SK-N-SH (cell line): ENCODE results near the gene ABI1. TPM values are rescaled to one million over a fixed set of nuclear protein-coding genes. Genes with fewer than 3 reads are reported as not detected.

Experiments
- CTCF ChIA-PET: fragments of 300-600, 350-600 bp; formaldehyde crosslinking; extraction: SDS; loops from one replicate; lab custom pipeline; 2021; lab: Yijun Ruan, JAX
- POLR2A ChIA-PET: fragments of 350-600 bp; sonication (Branson Sonifier 250); formaldehyde crosslinking; extraction: SDS; loops from one replicate; lab custom pipeline; 2020; ENCODE audit warnings: antibody characterized with exemption, inconsistent platforms; lab: Yijun Ruan, JAX
- DNase-seq: peaks from one replicate; pipeline ENCODE4 v3.0.0; 2012
- H2AFZ ChIP-seq: fragments of 200-600 bp; sonication (generic); 2 replicates; pipeline ENCODE4 v1.8.1; 2016; ENCODE audit warnings: antibody characterized with exemption, mild to moderate bottlenecking, low read depth
- H3F3A ChIP-seq: fragments of 200-600 bp; sonication (generic); replicated peaks from 2 replicates; pipeline ENCODE3; 2016; ENCODE audit warnings: antibody characterized with exemption, mild to moderate bottlenecking; ENCODE audit not compliant: insufficient read depth
- H3K27ac ChIP-seq, 2 experiments: fragments of 200-500 bp in 1 of 2; fragments of 200-600 bp in 1 of 2; sonication (Bioruptor generic) in 1 of 2; sonication (generic), shearing (Covaris generic) in 1 of 2; 2 replicates each; pipeline versions ENCODE4 v1.5.1 to v1.6.1; 2014 to 2016; ENCODE audit warnings: low read depth in 2 of 2, inconsistent platforms in 1 of 2, low read length in 1 of 2, mild to moderate bottlenecking in 1 of 2, mixed read lengths in 1 of 2
- H3K27me3 ChIP-seq: fragments of 200-600 bp; sonication (generic), shearing (Covaris generic); 2 replicates; pipeline ENCODE4 v1.6.1; 2016; ENCODE audit warnings: mixed run types; ENCODE audit not compliant: insufficient read depth
- H3K36me3 ChIP-seq, 2 experiments: fragments of 200-500 bp in 1 of 2; fragments of 200-600 bp in 1 of 2; sonication (Bioruptor generic) in 1 of 2; sonication (generic) in 1 of 2; replicated peaks in 1 of 2; 2 replicates each; pipeline versions ENCODE3 to v1.5.1; 2014 to 2016; ENCODE audit warnings: low read length in 1 of 2, mild to moderate bottlenecking in 1 of 2; ENCODE audit not compliant: insufficient read depth in 2 of 2, control insufficient read depth in 1 of 2
- H3K4me1 ChIP-seq, 2 experiments: fragments of 200-500 bp in 1 of 2; fragments of 200-600 bp in 1 of 2; sonication (Bioruptor generic) in 1 of 2; sonication (generic), shearing (Covaris generic) in 1 of 2; 2 replicates each; pipeline versions ENCODE4 v1.5.1 to v1.6.1; 2014 to 2016; ENCODE audit warnings: low read depth in 1 of 2, low read length in 1 of 2, mixed run types in 1 of 2; ENCODE audit not compliant: insufficient read depth in 2 of 2, control insufficient read depth in 1 of 2
- H3K4me2 ChIP-seq: fragments of 200-600 bp; sonication (generic), shearing (Covaris generic); 2 replicates; pipeline ENCODE4 v1.6.1; 2017; ENCODE audit warnings: mixed run types
- H3K4me3 ChIP-seq, 2 experiments: fragments of 200-500 bp in 1 of 2; fragments of 200-600 bp in 1 of 2; sonication (Bioruptor generic) in 1 of 2; sonication (generic), shearing (Covaris generic) in 1 of 2; 2 replicates each; pipeline versions ENCODE4 v1.5.1 to v1.8.1; 2014 to 2016; ENCODE audit warnings: low read depth in 2 of 2, inconsistent platforms in 1 of 2, low read length in 1 of 2, mild to moderate bottlenecking in 1 of 2, mixed read lengths in 1 of 2, moderate library complexity in 1 of 2
- H3K79me2 ChIP-seq: fragments of 200-600 bp; sonication (generic); 2 replicates; pipeline ENCODE4 v1.8.1; 2017; ENCODE audit warnings: mild to moderate bottlenecking; ENCODE audit not compliant: insufficient read depth
- H3K9ac ChIP-seq: fragments of 200-600 bp; sonication (generic); 2 replicates; pipeline ENCODE4 v1.6.1; 2017; ENCODE audit warnings: mixed run types
- H3K9me2 ChIP-seq: fragments of 200-600 bp; sonication (generic); 2 replicates; pipeline ENCODE4 v1.6.1; 2017; ENCODE audit warnings: mixed run types
- H3K9me3 ChIP-seq: fragments of 200-600 bp; sonication (generic); 2 replicates; pipeline ENCODE4 v1.6.1; 2017; ENCODE audit warnings: mixed run types, mild to moderate bottlenecking, moderate library complexity
- H4K20me1 ChIP-seq: fragments of 200-600 bp; sonication (generic); 2 replicates; pipeline ENCODE4 v1.6.1; 2017; ENCODE audit warnings: mild to moderate bottlenecking, mixed run types; ENCODE audit not compliant: insufficient read depth
- EP300 ChIP-seq, 2 experiments: IDR thresholded peaks; 2 replicates each; pipeline versions ENCODE4 v1.4.0 to v1.6.1; 2012; ENCODE audit warnings: borderline replicate concordance in 1 of 2, low read depth in 1 of 2, low read length in 1 of 2
- EZH2phosphoT487 ChIP-seq: fragments of 200-600 bp; sonication (generic); IDR thresholded peaks from 2 replicates; pipeline ENCODE4 v1.6.1; 2017; ENCODE audit warnings: low read depth, mixed run types, mild to moderate bottlenecking, antibody characterized with exemption, moderate library complexity, borderline replicate concordance
- FOXJ3 ChIP-seq: sonication (generic); formaldehyde crosslinking; IDR thresholded peaks from 2 replicates; pipeline ENCODE4 v1.5.1; 2020; ENCODE audit warnings: mild to moderate bottlenecking, missing genetic modification reagents
- GABPA ChIP-seq: IDR thresholded peaks from 2 replicates; pipeline ENCODE4 v1.4.0; 2012; ENCODE audit warnings: low read depth, mild to moderate bottlenecking
- GATA2 ChIP-seq: sonication (generic); formaldehyde crosslinking; IDR thresholded peaks from 2 replicates; pipeline ENCODE4 v1.5.0; 2020; ENCODE audit warnings: mild to moderate bottlenecking, missing genetic modification reagents
- JUND ChIP-seq: IDR thresholded peaks from 2 replicates; pipeline ENCODE4 v1.4.0; 2012
- NFIC ChIP-seq: IDR thresholded peaks from 2 replicates; pipeline ENCODE4 v1.4.0; 2012; ENCODE audit warnings: borderline replicate concordance
- NRF1 ChIP-seq: IDR thresholded peaks from 2 replicates; pipeline ENCODE4 v1.6.1; 2012; ENCODE audit warnings: low read depth, mild to moderate bottlenecking, low read length
- POLR2AphosphoS5 ChIP-seq: IDR thresholded peaks from 2 replicates; pipeline ENCODE4 v1.6.1; 2012; ENCODE audit warnings: low read depth, low read length
- RCOR1 ChIP-seq: fragments of 150-350 bp; IDR thresholded peaks from 2 replicates; pipeline ENCODE4 v1.6.1; 2017; ENCODE audit warnings: antibody characterized with exemption, low read length
- RXRA ChIP-seq: IDR thresholded peaks from 2 replicates; pipeline ENCODE4 v1.4.0; 2012; ENCODE audit warnings: low read depth, mild to moderate bottlenecking, borderline replicate concordance
- SIN3A ChIP-seq: IDR thresholded peaks from 2 replicates; pipeline ENCODE4 v1.6.1; 2012; ENCODE audit warnings: low read depth, mild to moderate bottlenecking, low read length, moderate library complexity, borderline replicate concordance
- TAF1 ChIP-seq: IDR thresholded peaks from 2 replicates; pipeline ENCODE4 v1.6.1; 2012; ENCODE audit warnings: low read depth, mild to moderate bottlenecking, low read length, moderate library complexity, borderline replicate concordance
- TEAD4 ChIP-seq: IDR thresholded peaks from 2 replicates; pipeline ENCODE4 v1.4.0; 2012; ENCODE audit warnings: mild to moderate bottlenecking, borderline replicate concordance; ENCODE audit not compliant: insufficient read depth
- USF2 ChIP-seq: fragments of 150-350 bp; IDR thresholded peaks from 2 replicates; pipeline ENCODE4 v1.6.1; 2017; ENCODE audit warnings: antibody characterized with exemption, low read length, low read depth, borderline replicate concordance
- YY1 ChIP-seq: IDR thresholded peaks from 2 replicates; pipeline ENCODE4 v1.4.0; 2012; ENCODE audit warnings: low read depth, mild to moderate bottlenecking
- WGBS: methylation state at CpG from one replicate; pipeline ENCODE4 v1.1.6; 2017; ENCODE audit warnings: low lambda C conversion rate; 5-methylcytosine and 5-hydroxymethylcytosine counted together
- polyA plus RNA-seq, 3 experiments: library from polyadenylated mRNA; depleted of rRNA; stranded (reverse); fragments of >200 nt; gene quantifications; 2 replicates each; pipeline ENCODE4 v1.2.3, GENCODE V29; 2012
- TF ChIP-seq, protein P1 (sequence below): IDR thresholded peaks from 2 replicates; pipeline ENCODE4 v1.4.0; 2012; ENCODE audit warnings: low read depth, borderline replicate concordance
- TF ChIP-seq, protein P2 (sequence below): IDR thresholded peaks from 2 replicates; pipeline ENCODE4 v1.4.0; 2012; ENCODE audit warnings: low read depth
- TF ChIP-seq, protein P3 (sequence below): fragments of 150-350 bp; IDR thresholded peaks from 2 replicates; pipeline ENCODE4 v1.6.1; 2016; ENCODE audit warnings: mild to moderate bottlenecking, low read depth, low read length

The ABI1 gene
- polyA plus RNA-seq, 1 of the 3 experiments (the other 2 are of a cell fraction), result 36.7 TPM

GRCh38 chr10:26831936-26832335, 28.8 kb downstream of the ABI1 start:
- H3K9me3 ChIP-seq, result no peaks in the 10 kb centered on the region
- no peaks in the 10 kb centered on the region for H3K4me1 ChIP-seq
- H3K4me3 ChIP-seq, result no peak overlapping the region
- H3K9me2 ChIP-seq, result no peaks in the 10 kb centered on the region
- no peak overlapping the region for H2AFZ ChIP-seq
- H3K27me3 ChIP-seq, result no peaks in the 10 kb centered on the region
- WGBS, result 95% methylated on average over 6 of the region's 6 CpGs
- H3K36me3 ChIP-seq, result no peaks in the 10 kb centered on the region
- H3F3A ChIP-seq, result peaks cover 9% of the 10 kb centered on the region
- ChIA-PET POLR2A (no interaction called here), CTCF (no interaction called here)
- no peak overlapping the region for H3K4me2 ChIP-seq
- no peak overlapping the region for H3K27ac ChIP-seq
- TF ChIP-seq GABPA, result no peak
- TF ChIP-seq, protein P1, sequence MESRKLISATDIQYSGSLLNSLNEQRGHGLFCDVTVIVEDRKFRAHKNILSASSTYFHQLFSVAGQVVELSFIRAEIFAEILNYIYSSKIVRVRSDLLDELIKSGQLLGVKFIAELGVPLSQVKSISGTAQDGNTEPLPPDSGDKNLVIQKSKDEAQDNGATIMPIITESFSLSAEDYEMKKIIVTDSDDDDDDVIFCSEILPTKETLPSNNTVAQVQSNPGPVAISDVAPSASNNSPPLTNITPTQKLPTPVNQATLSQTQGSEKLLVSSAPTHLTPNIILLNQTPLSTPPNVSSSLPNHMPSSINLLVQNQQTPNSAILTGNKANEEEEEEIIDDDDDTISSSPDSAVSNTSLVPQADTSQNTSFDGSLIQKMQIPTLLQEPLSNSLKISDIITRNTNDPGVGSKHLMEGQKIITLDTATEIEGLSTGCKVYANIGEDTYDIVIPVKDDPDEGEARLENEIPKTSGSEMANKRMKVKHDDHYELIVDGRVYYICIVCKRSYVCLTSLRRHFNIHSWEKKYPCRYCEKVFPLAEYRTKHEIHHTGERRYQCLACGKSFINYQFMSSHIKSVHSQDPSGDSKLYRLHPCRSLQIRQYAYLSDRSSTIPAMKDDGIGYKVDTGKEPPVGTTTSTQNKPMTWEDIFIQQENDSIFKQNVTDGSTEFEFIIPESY, result no peak
- no peak for TF ChIP-seq FOXJ3 (CRISPR knock-in tag)
- no peak for TF ChIP-seq NFIC
- TF ChIP-seq, protein P2, sequence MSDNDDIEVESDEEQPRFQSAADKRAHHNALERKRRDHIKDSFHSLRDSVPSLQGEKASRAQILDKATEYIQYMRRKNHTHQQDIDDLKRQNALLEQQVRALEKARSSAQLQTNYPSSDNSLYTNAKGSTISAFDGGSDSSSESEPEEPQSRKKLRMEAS, result no peak
- no peak for TF ChIP-seq YY1
- no peak for TF ChIP-seq NRF1
- TF ChIP-seq USF2, result no peak
- TF ChIP-seq, protein P3, sequence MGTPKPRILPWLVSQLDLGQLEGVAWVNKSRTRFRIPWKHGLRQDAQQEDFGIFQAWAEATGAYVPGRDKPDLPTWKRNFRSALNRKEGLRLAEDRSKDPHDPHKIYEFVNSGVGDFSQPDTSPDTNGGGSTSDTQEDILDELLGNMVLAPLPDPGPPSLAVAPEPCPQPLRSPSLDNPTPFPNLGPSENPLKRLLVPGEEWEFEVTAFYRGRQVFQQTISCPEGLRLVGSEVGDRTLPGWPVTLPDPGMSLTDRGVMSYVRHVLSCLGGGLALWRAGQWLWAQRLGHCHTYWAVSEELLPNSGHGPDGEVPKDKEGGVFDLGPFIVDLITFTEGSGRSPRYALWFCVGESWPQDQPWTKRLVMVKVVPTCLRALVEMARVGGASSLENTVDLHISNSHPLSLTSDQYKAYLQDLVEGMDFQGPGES, result no peak
- TF ChIP-seq JUND, result no peak
- DNase-seq, result no peak
- peaks cover 56% of the 10 kb centered on the region for H4K20me1 ChIP-seq
- no peak overlapping the region for H3K9ac ChIP-seq
- peaks cover 97% of the 10 kb centered on the region for H3K79me2 ChIP-seq

- Histone ChIP-seq H3F3A (peaks cover 9% of the 10 kb centered on the region), H3K9me3 (no peaks in the 10 kb centered on the region), H3K27me3 (no peaks in the 10 kb centered on the region), H2AFZ (no peak overlapping the region), H3K4me2 (no peak overlapping the region), H3K27ac (no peak overlapping the region), H3K9me2 (no peaks in the 10 kb centered on the region), H3K79me2 (peaks cover 90% of the 10 kb centered on the region), H3K9ac (no peak overlapping the region), H3K36me3 (no peaks in the 10 kb centered on the region), H3K4me3 (no peak overlapping the region), H3K4me1 (no peaks in the 10 kb centered on the region), H4K20me1 (peaks cover 61% of the 10 kb centered on the region)
- POLR2A ChIA-PET, result no interaction called here
- CTCF ChIA-PET, result interaction anchor here (0.6 kb wide), 2 partner anchors 140 to 1345 kb away, joined by 3 to 4 read pairs; no protein-coding TSS in a partner anchor
- DNase-seq, result no peak
- WGBS, result 92% methylated on average over 5 of the region's 5 CpGs
- TF ChIP-seq, protein P1, result no peak
- TF ChIP-seq RXRA (no peak), RCOR1 (no peak), POLR2AphosphoS5 (no peak), USF2 (no peak), SIN3A (no peak), YY1 (no peak), TEAD4 (no peak), TAF1 (no peak), EP300 (IDR thresholded peaks at IDR 0.05; ENCODE audit: borderline replicate concordance in 1 of 2, low read depth in 1 of 2, low read length in 1 of 2) (no peak), EZH2phosphoT487 (no peak), GATA2 (no peak)
Observed at GRCh38 chr10:26829810-26830515, 30.8 kb downstream of the ABI1 start.
